Measurements from ENCODE around the gene NPAS3.

GRCh38 chr14:33837943-33838683 lies 899.4 kb downstream of the NPAS3 start:
- no peak for TF ChIP-seq CTCF (IDR thresholded peaks at IDR 0.05)
- no peak for TF ChIP-seq ZFX (IDR thresholded peaks at IDR 0.05; ENCODE audit: borderline replicate concordance)

Data from 22Rv1 (cell line).